Raji (cell line): ENCODE results near the gene HDAC4.

Source experiments
- POLR2A ChIP-seq: IDR thresholded peaks from 2 replicates; pipeline ENCODE4 v1.6.1; 2011; ENCODE audit warnings: low read depth, low read length, control low read depth; ENCODE audit not compliant: insufficient read depth

The HDAC4 gene

DNA sequence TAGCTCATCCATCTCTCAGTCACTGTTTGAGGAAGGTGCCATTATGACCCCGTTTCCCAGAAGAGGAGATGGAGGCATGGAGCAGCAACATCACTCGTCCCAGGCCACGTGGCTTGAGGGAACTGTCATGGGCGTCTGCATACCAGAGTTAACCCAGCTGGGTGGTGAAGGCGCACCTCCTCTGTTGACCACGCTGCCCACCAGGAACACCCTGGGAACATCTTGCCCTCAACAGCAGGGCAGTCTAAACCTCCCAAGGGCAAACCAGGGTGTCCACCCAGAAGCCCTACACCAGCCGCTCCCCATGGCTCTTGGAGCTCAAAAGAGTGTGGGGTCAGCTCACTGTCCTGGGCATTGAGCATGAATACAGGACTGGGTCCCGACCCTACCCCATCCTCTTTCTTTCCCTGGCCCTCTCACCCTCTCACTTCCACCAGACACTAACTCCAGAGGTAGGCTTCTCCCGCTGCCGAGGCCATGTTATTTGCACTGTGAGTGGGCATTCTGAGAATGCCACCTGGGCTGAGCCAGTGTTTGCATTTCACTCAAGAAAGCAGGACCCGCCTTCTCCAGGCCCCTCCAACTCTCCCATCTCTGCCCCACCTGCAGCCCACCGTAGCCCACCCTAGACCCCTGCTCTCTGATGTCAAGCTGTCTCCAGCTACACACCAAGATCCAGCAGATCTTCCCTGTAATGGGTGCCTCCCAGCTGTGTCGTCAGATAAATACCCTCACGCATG lies 259.6 kb downstream of the HDAC4 start:
- no peak for TF ChIP-seq POLR2A

GRCh38 chr2:239140346-239141020 lies 260.3 kb downstream of the HDAC4 start:
- no peak for TF ChIP-seq POLR2A

- TF ChIP-seq POLR2A = no peak
Observed at GRCh38 chr2:239139566-239139965, 261.3 kb downstream of the HDAC4 start.

DNA sequence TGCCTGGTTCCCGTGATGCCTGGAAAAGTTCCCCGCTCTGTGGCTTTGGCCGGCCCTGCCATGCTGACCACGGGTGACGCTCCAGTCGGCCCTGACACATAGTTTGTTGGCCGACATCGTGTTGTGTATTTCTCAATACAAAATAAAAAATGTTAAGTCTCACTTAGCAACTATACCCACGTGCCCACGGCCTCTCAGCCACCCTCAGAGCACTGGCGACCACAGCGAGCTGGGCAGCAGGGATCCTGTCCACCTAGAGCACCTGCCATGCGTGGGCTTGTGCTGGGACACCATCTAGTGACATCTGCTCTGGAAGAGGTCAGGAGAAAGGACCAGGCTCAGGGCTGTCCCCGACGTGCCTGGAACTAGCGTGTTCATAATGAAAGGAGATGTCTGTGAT lies 261.7 kb downstream of the HDAC4 start:
- no peak for TF ChIP-seq POLR2A

- no peak for TF ChIP-seq POLR2A
Observed at GRCh38 chr2:239138610-239139009, 262.2 kb downstream of the HDAC4 start.

DNA sequence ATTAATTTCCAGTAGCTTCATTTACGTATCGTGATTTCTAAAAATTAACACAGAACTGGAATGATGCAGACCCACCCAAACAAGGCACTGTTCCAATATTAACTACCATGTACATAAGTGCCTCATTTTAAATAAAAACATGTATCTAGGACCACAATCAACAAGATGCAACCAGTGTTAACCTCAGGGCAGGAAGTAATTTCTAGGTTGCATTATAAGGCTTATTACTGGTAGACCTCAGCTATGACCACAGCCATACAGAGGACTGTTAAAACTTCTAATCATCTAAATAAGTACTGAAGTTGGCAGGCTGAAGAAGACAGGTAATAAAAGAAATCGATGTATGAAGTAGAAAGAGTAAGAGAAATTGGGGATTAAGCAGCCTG lies 262.9 kb downstream of the HDAC4 start:
- no peak for TF ChIP-seq POLR2A

- TF ChIP-seq POLR2A = no peak
Observed at GRCh38 chr2:239137165-239137897, 263.5 kb downstream of the HDAC4 start.

GRCh38 chr2:239136762-239137161 lies 264.1 kb downstream of the HDAC4 start:
- no peak for TF ChIP-seq POLR2A

GRCh38 chr2:239136203-239136602 lies 264.6 kb downstream of the HDAC4 start:
- TF ChIP-seq POLR2A = no peak

- TF ChIP-seq POLR2A = no peak
Observed at GRCh38 chr2:239135531-239135930, 265.3 kb downstream of the HDAC4 start.

DNA sequence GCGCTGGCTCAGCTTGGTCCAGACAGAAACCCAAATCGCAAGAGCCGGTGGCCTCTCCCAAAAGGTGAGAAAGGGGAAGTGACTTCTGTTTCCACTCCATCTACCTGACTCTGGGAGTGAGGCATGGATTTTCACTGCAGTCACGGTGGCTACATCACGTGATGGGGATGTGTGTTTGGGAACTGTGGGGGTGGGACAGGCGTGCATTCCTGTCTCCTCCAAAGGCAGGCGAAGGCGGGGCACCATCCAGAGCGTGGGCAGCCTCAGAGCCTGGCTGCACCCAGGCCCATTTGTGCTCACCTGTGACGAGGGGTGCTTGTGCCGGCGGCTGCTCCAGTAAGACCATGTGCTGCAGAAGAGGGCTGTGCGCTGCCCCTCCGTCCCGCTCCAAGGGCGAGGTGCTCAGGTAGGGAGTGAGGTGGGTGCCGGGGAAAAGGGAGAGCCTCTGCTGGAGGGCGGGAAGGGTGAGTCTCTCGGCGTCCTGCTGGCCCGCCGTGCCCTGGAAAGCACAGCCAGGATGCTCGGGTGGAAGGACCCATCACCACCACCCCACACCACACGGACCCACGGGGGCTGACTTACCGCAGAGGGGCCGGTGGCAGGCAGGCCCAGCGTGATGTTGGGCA lies 266.8 kb downstream of the HDAC4 start:
- TF ChIP-seq POLR2A = no peak

DNA sequence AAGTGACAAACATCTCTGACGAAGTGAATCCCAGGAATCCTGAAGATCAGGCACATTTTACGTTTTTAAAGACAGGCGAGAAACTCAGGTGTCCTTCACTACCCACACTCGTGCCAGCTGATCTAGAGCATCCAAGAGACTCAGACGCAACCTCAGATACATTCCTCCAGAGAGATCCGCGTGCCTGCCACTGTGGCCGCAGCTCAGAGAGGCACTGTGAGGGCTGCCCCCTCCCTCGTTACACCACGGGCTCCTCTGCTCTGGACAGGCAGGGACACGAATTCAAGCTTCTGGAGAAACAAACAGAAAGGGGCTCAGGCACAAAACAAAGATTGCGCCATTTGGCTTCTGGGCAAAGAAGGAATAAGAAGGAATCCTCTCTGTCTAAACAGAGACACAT lies 268.0 kb downstream of the HDAC4 start:
- TF ChIP-seq POLR2A = no peak

DNA sequence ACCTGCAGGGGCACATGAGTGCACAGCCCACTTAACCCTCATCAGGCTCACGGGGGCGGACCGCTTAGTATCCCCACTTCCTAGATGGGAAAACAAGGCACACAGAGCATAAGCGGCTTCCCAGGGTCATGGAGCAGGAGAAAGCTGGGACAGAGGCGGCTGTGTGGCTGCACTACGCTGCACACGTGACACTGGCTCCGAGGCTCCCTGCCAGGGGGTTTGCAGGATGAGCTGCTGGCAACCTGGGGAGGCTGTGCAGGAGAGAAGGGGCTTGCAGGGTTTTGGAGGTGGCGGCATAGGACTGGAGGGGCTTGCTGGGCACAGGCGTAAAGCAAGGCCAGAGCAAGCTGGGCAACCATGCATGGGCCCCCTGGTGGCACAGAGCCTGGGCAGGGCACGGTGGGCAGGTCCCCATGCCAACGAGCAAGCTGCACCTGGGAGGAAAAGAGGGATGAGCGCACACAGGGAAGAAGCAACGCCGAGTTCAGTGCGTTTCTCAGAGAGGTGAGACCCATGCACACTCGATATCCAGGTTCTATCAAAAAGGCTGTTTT lies 268.6 kb downstream of the HDAC4 start:
- no peak for TF ChIP-seq POLR2A

GRCh38 chr2:239131521-239131920 lies 269.3 kb downstream of the HDAC4 start:
- TF ChIP-seq POLR2A = no peak

GRCh38 chr2:239130786-239131325 lies 270.0 kb downstream of the HDAC4 start:
- no peak for TF ChIP-seq POLR2A
